ENCODE data around the gene ALPP. TPM values are rescaled to one million over a fixed set of nuclear protein-coding genes. Genes with fewer than 3 reads are reported as not detected.

The ALPP gene
- total and polyA plus RNA-seq, 2 donors (not counting 3 experiments of a cell fraction or from before 2014, with no cell fraction given): not detected

DNA sequence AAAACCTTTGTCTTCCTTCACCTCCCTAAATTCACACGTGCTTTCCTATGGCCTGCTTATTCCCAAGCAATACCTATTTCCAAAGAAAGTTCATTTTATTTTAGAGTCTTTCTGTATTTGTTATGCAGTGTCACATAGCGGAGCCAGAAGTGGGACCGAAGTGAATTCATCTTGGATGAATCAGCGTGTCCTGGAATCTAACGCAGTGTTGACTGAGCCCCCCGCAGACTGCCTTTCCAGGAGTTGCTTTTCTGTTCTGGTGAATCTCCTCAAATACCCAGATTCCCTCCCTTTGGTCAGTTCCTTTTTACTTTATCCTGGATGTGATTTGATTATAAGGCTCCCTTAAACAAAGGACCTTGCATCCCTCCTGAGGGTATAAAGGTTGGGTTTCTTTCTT lies 10.8 kb downstream of the ALPP start:
- dilution Hi-C loops (cut with MboI; ENCODE audit: extremely low pct_ligation_motif_present, low sequenced_read_pairs): no loop called here
- Histone ChIP-seq H3K4me2 (ENCODE audit: insufficient read depth, low read length) (no peak overlapping the region), H3K27ac (ENCODE audit: insufficient read depth, low read depth, low read length) (no peak overlapping the region), H3K9me1 (replicated peaks; ENCODE audit: control insufficient read depth, extremely low read depth, insufficient read depth, low read length) (no peaks in the 10 kb centered on the region), H3K27me3 (ENCODE audit: control insufficient read depth in 2 of 2, insufficient read depth in 2 of 2, low read length in 2 of 2) (peaks cover 59 to 62% of the 10 kb centered on the region in 2 experiments), H3K36me3 (ENCODE audit: control insufficient read depth in 2 of 2, extremely low read depth in 1 of 2, insufficient read depth in 2 of 2, low read length in 2 of 2) (no peaks in the 10 kb centered on the region), H3K9ac (replicated peaks; ENCODE audit: extremely low read depth, insufficient read depth, low read length) (no peak overlapping the region), H3K79me2 (ENCODE audit: control insufficient read depth, insufficient read depth, low read length) (no peaks in the 10 kb centered on the region), H3K4me1 (ENCODE audit: control insufficient read depth, extremely low read depth, insufficient read depth, low read length) (no peaks in the 10 kb centered on the region), H3K4me3 (replicated peaks in 1 of 3; ENCODE audit: insufficient read depth in 1 of 3, low read depth in 1 of 3, low read length in 3 of 3) (no peak overlapping the region), H2AFZ (ENCODE audit: low read depth, low read length) (no peak overlapping the region), H3K9me3 (replicated peaks; ENCODE audit: control insufficient read depth, insufficient read depth, low read length) (no peaks in the 10 kb centered on the region), H4K20me1 (replicated peaks; ENCODE audit: control insufficient read depth, extremely low read depth, insufficient read depth, low read length) (no peaks in the 10 kb centered on the region)
- POLR2A ChIA-PET: no interaction called here
- FAIRE-seq (no peak), DNase-seq (ENCODE audit: low read depth, low spot score) (no peak)
- CTCF ChIA-PET: no interaction called here
- TF ChIP-seq MYC (IDR thresholded peaks at IDR 0.05; ENCODE audit: low read depth, low read length): no peak
- no peak for TF ChIP-seq EZH2 (IDR thresholded peaks at IDR 0.05; ENCODE audit: borderline replicate concordance, low read depth, low read length, severe bottlenecking)
- no peak for TF ChIP-seq POLR2AphosphoS5 (IDR thresholded peaks at IDR 0.05; ENCODE audit: insufficient read depth, low read depth, low read length)
- TF ChIP-seq, protein P1, sequence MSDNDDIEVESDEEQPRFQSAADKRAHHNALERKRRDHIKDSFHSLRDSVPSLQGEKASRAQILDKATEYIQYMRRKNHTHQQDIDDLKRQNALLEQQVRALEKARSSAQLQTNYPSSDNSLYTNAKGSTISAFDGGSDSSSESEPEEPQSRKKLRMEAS (IDR thresholded peaks at IDR 0.05; ENCODE audit: insufficient read depth, insufficient read length): no peak
- TF ChIP-seq GATA2 (IDR thresholded peaks at IDR 0.05; ENCODE audit: insufficient read depth, insufficient read length, low read depth, low read length): no peak
- no peak for TF ChIP-seq POLR2A (IDR thresholded peaks at IDR 0.05; ENCODE audit: low read depth, low read length)
- no peak for TF ChIP-seq FOS (IDR thresholded peaks at IDR 0.05; ENCODE audit: borderline replicate concordance, insufficient read depth, low read length)
- TF ChIP-seq, protein P2, sequence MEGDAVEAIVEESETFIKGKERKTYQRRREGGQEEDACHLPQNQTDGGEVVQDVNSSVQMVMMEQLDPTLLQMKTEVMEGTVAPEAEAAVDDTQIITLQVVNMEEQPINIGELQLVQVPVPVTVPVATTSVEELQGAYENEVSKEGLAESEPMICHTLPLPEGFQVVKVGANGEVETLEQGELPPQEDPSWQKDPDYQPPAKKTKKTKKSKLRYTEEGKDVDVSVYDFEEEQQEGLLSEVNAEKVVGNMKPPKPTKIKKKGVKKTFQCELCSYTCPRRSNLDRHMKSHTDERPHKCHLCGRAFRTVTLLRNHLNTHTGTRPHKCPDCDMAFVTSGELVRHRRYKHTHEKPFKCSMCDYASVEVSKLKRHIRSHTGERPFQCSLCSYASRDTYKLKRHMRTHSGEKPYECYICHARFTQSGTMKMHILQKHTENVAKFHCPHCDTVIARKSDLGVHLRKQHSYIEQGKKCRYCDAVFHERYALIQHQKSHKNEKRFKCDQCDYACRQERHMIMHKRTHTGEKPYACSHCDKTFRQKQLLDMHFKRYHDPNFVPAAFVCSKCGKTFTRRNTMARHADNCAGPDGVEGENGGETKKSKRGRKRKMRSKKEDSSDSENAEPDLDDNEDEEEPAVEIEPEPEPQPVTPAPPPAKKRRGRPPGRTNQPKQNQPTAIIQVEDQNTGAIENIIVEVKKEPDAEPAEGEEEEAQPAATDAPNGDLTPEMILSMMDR (IDR thresholded peaks at IDR 0.05; ENCODE audit: extremely low read depth in 1 of 2, insufficient read depth in 1 of 2, low read depth in 1 of 2, low read length in 2 of 2): no peak
- TF ChIP-seq JUN (IDR thresholded peaks at IDR 0.05; ENCODE audit: borderline replicate concordance, insufficient read depth, insufficient read length, low read depth): no peak
- intact Hi-C loops (cut with micrococcal nuclease): no loop called here
- BruUV-seq (replicated peaks): no TSS peak
